AG04450 (cell line): ENCODE results near the gene RAB18. TPM values are rescaled to one million over a fixed set of nuclear protein-coding genes. Genes with fewer than 3 reads are reported as not detected.

Experiments used
- CTCF ChIA-PET: fragments of 300-600, 350-600 bp; formaldehyde crosslinking; extraction: SDS; loops from one replicate; lab custom pipeline; 2022; ENCODE audit warnings: antibody characterized with exemption, inconsistent platforms; lab: Charles Lee
- POLR2A ChIA-PET: fragments of 350-600 bp; formaldehyde crosslinking; extraction: SDS; loops from one replicate; lab custom pipeline; 2021; ENCODE audit warnings: antibody characterized with exemption, inconsistent platforms; lab: Yijun Ruan, JAX
- DNase-seq: peaks from one replicate; pipeline ENCODE4 v3.0.0-alpha.2; 2011; ENCODE audit warnings: low read depth, low spot score
- H3K27ac ChIP-seq: one replicate; pipeline ENCODE4 v1.5.1; 2012; ENCODE audit warnings: low read depth, low read length, control low read depth
- H3K27me3 ChIP-seq: one replicate; pipeline ENCODE4 v1.6.0; 2012; ENCODE audit warnings: low read length; ENCODE audit not compliant: control insufficient read depth, insufficient read depth
- H3K4me3 ChIP-seq: 2 replicates; pipeline ENCODE4 v1.5.1; 2011; ENCODE audit warnings: mild to moderate bottlenecking, low read depth, low read length, control low read depth
- H3K9me3 ChIP-seq: 2 replicates; pipeline ENCODE4 v1.5.1; 2012; ENCODE audit warnings: low read length; ENCODE audit not compliant: control insufficient read depth, insufficient read depth
- polyA plus RNA-seq: library from polyadenylated mRNA; depleted of rRNA; stranded (reverse); fragments of >200 nt; gene quantifications from 2 replicates; pipeline ENCODE4 v1.2.3, GENCODE V29; 2011
- TF ChIP-seq, protein P1 (sequence below): IDR thresholded peaks from 2 replicates; pipeline ENCODE4 v1.5.1; 2011; ENCODE audit warnings: low read depth, low read length, control low read depth, inconsistent platforms

The RAB18 gene
- polyA plus RNA-seq, 1 experiment = 93.5 TPM

DNA sequence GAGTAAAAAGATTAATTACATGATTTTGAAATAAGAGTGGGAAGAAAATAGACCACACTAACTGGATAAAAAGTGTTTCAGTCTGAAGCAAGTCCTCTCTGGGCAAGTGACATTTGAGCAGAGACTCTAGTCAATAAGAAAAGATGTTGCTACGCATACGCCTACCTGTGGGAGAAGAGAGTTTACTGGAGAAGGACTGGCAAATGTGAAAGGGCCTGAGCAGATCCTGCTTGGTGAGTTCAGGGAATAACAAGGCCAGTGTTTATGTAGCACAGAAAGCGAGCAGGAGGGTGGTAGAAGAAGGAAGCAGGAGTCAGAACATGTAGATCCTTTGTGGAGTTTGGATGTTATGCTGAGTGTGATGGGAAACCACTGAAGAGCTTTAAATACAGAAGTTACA lies 43.4 kb downstream of the RAB18 start:
- no peaks in the 10 kb centered on the region for H3K27me3 ChIP-seq
- H3K27ac ChIP-seq = no peak overlapping the region
- ChIA-PET CTCF (no interaction called here), POLR2A (no interaction called here)
- TF ChIP-seq, protein P1, sequence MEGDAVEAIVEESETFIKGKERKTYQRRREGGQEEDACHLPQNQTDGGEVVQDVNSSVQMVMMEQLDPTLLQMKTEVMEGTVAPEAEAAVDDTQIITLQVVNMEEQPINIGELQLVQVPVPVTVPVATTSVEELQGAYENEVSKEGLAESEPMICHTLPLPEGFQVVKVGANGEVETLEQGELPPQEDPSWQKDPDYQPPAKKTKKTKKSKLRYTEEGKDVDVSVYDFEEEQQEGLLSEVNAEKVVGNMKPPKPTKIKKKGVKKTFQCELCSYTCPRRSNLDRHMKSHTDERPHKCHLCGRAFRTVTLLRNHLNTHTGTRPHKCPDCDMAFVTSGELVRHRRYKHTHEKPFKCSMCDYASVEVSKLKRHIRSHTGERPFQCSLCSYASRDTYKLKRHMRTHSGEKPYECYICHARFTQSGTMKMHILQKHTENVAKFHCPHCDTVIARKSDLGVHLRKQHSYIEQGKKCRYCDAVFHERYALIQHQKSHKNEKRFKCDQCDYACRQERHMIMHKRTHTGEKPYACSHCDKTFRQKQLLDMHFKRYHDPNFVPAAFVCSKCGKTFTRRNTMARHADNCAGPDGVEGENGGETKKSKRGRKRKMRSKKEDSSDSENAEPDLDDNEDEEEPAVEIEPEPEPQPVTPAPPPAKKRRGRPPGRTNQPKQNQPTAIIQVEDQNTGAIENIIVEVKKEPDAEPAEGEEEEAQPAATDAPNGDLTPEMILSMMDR = no peak
- no peaks in the 10 kb centered on the region for H3K9me3 ChIP-seq
- no peak for DNase-seq
- H3K4me3 ChIP-seq = no peak overlapping the region

DNA sequence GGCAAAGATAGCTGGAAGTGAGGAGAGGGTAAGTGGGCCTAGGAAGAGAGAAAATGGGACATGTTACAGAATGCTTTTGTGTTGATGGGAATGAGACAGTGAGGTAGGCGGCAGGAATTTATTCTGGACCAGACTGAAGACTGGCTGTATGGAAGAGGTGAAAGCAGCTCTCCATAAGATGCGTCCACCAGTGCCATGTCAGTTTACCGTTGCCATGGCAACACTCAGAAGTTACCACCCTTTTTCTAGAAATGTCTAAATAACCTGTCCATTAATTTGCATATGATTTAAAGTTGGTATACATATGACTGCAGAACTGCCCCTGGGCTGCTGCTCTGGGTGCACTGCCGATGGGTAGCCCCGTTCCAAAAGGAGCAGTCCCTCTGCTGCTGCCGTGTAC lies 46.7 kb downstream of the RAB18 start:
- Histone ChIP-seq H3K27ac (no peak overlapping the region), H3K4me3 (no peak overlapping the region), H3K27me3 (no peaks in the 10 kb centered on the region), H3K9me3 (no peaks in the 10 kb centered on the region)
- TF ChIP-seq, protein P1 = no peak
- DNase-seq = no peak
- CTCF ChIA-PET = interaction anchor here (1.4 kb wide), 1 partner anchor 830 kb away, joined by 3 read pairs; no protein-coding TSS in a partner anchor
- POLR2A ChIA-PET = interaction anchor here (0.6 kb wide), 2 partner anchors 692 to 996 kb away, joined by 3 read pairs; no protein-coding TSS in a partner anchor

DNA sequence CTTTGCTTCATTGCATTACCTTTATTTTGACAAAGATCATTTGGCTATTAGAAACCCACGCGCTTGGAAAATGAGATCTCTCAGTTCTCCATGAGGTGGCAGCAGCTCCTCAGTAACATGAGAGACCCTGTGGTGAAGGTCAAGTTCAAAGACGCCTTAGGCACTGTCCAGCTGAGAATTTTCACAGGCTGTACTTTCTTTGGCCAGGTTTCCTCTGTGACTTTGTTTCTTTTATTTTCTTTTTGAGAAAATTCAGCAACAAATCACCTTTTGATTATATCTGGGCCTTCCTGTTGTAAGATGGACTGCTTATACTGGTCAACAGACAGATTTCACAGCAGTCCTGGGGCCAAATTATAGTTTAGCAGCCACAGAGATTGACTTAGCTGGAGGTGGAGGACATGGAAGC lies 54.5 kb downstream of the RAB18 start:
- DNase-seq = peak; percentile 15
- POLR2A ChIA-PET = no interaction called here
- CTCF ChIA-PET = interaction anchor here (0.7 to 3.0 kb wide), 13 partner anchors 10 to 683 kb away, joined by 3 to 25 read pairs (median 3); no protein-coding TSS in a partner anchor
- H3K27me3 ChIP-seq = no peaks in the 10 kb centered on the region
- no peak overlapping the region for H3K4me3 ChIP-seq
- H3K9me3 ChIP-seq = no peaks in the 10 kb centered on the region
- TF ChIP-seq, protein P1 = peak; percentile 81
- H3K27ac ChIP-seq = no peak overlapping the region

DNA sequence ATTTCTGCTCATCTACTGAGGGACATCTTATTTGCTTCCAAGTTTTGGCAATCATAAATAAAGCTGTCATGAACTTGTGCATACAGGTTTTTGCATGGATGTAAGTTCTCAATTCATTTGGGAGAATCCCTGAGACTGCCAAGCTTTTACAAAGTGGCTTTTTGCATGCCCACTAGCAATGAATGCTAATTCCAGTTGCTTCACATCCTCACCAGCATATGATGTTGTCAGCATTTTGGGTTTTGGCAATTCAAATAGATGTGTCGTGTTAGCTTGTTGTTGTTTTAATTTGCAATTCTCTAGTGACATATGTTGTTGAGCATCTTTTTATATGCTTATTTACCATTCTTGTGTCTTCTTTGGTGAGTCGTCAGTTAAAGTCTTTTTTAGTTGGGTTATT lies 57.2 kb downstream of the RAB18 start:
- H3K27me3 ChIP-seq = no peaks in the 10 kb centered on the region
- POLR2A ChIA-PET = interaction anchor here (0.6 kb wide), 1 partner anchor 183 kb away, joined by 4 read pairs; no protein-coding TSS in a partner anchor
- no peak overlapping the region for H3K27ac ChIP-seq
- CTCF ChIA-PET = no interaction called here
- no peak for DNase-seq
- H3K9me3 ChIP-seq = no peaks in the 10 kb centered on the region
- TF ChIP-seq, protein P1 = no peak
- H3K4me3 ChIP-seq = no peak overlapping the region

DNA sequence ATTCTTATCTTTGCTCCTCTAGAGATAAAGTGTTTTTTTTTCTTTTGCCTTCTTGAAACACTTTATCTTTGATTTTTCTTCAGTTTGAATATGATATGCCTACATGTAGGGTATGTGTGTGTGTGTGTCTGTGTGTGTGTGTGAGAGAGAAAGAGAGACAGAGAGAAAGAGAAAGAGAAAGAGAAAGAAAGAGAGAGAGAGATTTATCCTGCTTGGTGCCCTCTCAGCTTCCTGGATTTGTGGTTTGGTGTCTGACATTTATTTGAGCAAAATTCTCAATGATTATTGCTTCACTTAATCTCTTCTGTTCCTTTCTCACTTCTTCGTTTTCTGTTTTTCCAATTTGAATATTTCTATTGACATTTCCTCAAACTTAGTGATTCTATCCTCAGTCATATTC lies 60.3 kb downstream of the RAB18 start:
- peaks cover under 1% of the 10 kb centered on the region for H3K27me3 ChIP-seq
- ChIA-PET POLR2A (no interaction called here), CTCF (no interaction called here)
- no peak overlapping the region for H3K4me3 ChIP-seq
- H3K27ac ChIP-seq = no peak overlapping the region
- TF ChIP-seq, protein P1 = no peak
- no peaks in the 10 kb centered on the region for H3K9me3 ChIP-seq
- DNase-seq = no peak
